Lower lobe of right lung (tissue), 2 donors: Measurements from ENCODE around the gene RYK. TPM values are rescaled to one million over a fixed set of nuclear protein-coding genes. Genes with fewer than 3 reads are reported as not detected.

Experiments
- ATAC-seq, 2 donors: fragments of 200-7000 bp; cut with Tn5 transposase; one replicate each; pipeline ENCODE4 v1.9.1; 2020 to 2022; ENCODE audit warnings: mild to moderate bottlenecking in 2 of 2, moderate library complexity in 2 of 2
- DNase-seq: peaks from one replicate; pipeline ENCODE4 v3.0.0-alpha.2; 2020
- H3K27ac ChIP-seq: fragments of 200-600 bp; one replicate; pipeline ENCODE4 v1.8.0; 2022
- H3K27me3 ChIP-seq: fragments of 200-600 bp; one replicate; pipeline ENCODE4 v1.8.0; 2022; ENCODE audit warnings: low read depth
- H3K36me3 ChIP-seq: fragments of 200-600 bp; one replicate; pipeline ENCODE4 v1.8.0; 2022; ENCODE audit warnings: mild to moderate bottlenecking
- H3K4me1 ChIP-seq: fragments of 200-600 bp; one replicate; pipeline ENCODE4 v1.8.0; 2022
- H3K4me3 ChIP-seq: fragments of 200-600 bp; one replicate; pipeline ENCODE4 v1.8.0; 2022; ENCODE audit warnings: mild to moderate bottlenecking
- H3K9me3 ChIP-seq: fragments of 200-600 bp; one replicate; pipeline ENCODE4 v1.8.0; 2022
- intact Hi-C: fragments of 100-400 bp; cut with DNase I; formaldehyde crosslinking; loops from one replicate; pipeline ENCODE4 v1.11.0; 2022
- long read RNA-seq: library from polyadenylated mRNA; unstranded; transcript quantifications from one replicate; pipeline ENCODE4 v2.0.0, GENCODE V29; 2021
- total RNA-seq: library from RNA; stranded (reverse); fragmentation: NEBNext Ultra II Directional; extraction: Animal tissue kit (Norgen Biotek cat#: 25700); gene quantifications from one replicate; pipeline ENCODE4 v1.2.1, GENCODE V29; 2021
- TF ChIP-seq, protein P1 (sequence below): fragments of 200-600 bp; IDR thresholded peaks from one replicate; pipeline ENCODE4 v1.8.0; 2022; ENCODE audit warnings: antibody characterized with exemption, mild to moderate bottlenecking
- donor health status: DM: no; HTN: yes; CAD: no; lungs with severe emphysema.

Gene RYK
- 46.3 TPM for total RNA-seq
- long read RNA-seq, transcript RYK-201 (15 exons, 2,667 nt): major isoform, 58 of 116 reads
- long read RNA-seq, transcript RYK-209 (15 exons, 2,934 nt): minor isoform, 42 of 116 reads
- long read RNA-seq, partial matches to known transcripts: 3 of 116 reads
- long read RNA-seq, other reads (novel, unspliced or antisense): 13 of 116 reads

DNA sequence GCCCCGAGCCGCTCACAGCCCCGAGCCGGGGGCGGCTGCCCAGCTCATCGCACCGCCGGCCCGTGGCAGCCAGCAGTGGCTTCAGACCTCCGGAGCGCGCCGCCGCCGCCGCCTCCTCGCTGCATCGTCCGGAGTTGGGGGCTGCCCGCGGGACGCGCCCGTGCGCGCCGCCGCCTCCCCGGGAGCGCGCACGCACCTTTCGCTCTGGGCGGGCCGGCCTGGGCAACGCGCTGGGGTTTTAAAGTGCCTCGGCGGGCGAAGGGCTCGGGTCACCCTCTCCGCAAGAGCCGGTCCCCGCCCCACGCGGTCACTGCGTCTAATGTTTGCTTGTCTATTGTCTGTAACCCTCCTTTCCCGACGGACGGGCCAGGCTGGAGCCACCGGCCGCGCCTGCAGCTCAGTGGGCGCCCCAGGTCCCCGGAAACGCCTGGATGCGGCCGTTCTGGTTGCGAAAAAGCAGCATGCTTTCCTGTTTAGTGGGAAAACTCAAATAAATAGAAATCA, at the start of gene RYK:
Gene RYK (minus strand): TSS at position 143 of the 504 bp plus-strand sequence. CDS start 205 bp downstream, outside the sequence.
- no peaks in the 10 kb centered on the region for H3K9me3 ChIP-seq
- ATAC-seq: peak; percentile 96 to 97

DNA sequence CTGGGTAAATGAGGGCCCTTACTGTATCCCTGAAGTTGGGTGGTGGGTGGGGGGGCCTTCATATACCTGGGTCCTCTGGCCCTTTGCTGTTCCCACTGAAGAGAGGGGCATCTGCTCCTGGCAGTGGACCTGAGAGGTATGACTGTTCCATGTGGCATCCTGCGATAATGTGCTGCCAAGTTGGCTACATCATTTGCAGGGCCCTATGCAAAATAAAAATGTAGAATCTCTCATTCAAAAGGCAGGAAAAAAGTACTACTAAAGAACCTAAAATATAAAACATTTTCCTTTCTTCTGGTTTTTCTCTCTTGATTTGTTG, 49.2 kb upstream of the RYK start:
- intact Hi-C loops: loop anchor here (10.0 kb wide), 1 partner anchor 85 kb away; no protein-coding TSS in a partner anchor
- no peak for DNase-seq
- no peak overlapping the region for H3K27ac ChIP-seq
- H3K4me1 ChIP-seq: no peaks in the 10 kb centered on the region
- TF ChIP-seq, protein P1, sequence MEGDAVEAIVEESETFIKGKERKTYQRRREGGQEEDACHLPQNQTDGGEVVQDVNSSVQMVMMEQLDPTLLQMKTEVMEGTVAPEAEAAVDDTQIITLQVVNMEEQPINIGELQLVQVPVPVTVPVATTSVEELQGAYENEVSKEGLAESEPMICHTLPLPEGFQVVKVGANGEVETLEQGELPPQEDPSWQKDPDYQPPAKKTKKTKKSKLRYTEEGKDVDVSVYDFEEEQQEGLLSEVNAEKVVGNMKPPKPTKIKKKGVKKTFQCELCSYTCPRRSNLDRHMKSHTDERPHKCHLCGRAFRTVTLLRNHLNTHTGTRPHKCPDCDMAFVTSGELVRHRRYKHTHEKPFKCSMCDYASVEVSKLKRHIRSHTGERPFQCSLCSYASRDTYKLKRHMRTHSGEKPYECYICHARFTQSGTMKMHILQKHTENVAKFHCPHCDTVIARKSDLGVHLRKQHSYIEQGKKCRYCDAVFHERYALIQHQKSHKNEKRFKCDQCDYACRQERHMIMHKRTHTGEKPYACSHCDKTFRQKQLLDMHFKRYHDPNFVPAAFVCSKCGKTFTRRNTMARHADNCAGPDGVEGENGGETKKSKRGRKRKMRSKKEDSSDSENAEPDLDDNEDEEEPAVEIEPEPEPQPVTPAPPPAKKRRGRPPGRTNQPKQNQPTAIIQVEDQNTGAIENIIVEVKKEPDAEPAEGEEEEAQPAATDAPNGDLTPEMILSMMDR: no peak
- ATAC-seq: no peak
- H3K36me3 ChIP-seq: no peaks in the 10 kb centered on the region
- H3K9me3 ChIP-seq: no peaks in the 10 kb centered on the region
- no peaks in the 10 kb centered on the region for H3K27me3 ChIP-seq
- H3K4me3 ChIP-seq: no peak overlapping the region

More for the DNA sequence above, at the start of gene RYK:
- DNase-seq: peak; percentile 93
- intact Hi-C loops: no loop called here
- Histone ChIP-seq H3K36me3 (no peaks in the 10 kb centered on the region), H3K4me1 (peaks cover 43% of the 10 kb centered on the region), H3K4me3 (peak within 1 kb of the TSS; percentile 82), H3K27ac (peak within 1 kb of the TSS; percentile 86), H3K27me3 (no peaks in the 10 kb centered on the region)
- TF ChIP-seq, protein P1: no peak

DNA sequence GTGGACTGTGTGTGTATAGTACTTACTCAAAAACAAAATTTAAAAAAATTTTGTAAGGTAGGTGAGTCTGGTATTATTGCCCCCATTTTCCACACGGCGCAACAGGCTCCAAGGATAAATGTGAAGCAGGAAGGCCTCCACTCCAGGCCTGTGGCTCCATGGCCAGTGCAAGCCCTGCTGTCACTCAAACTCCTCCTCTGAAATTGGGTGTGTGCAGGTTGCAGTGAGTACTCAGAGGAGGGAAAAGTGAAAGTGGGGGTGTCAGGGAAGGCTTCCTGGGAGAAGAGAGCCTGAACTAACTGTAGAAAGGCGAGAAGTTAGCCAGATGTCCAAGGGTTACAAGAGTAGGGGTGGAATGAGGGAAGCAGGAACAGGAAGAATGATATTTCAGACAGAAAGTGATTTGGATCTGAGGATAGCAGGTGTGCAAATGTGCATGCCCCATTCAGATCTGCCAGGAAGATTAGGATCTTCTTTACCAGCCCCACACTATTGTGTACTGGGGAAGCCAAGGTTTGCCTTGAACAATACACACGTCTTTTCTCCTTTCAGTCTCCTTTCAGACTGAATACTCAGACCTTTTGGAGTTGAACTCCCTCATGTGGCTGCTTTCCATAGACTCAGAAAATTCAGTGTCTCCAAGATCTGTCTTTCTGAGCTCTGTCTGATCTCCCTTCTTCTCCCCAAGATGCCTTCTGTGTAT, 48.7 kb upstream of the RYK start:
- Histone ChIP-seq H3K9me3 (no peaks in the 10 kb centered on the region), H3K27me3 (no peaks in the 10 kb centered on the region), H3K4me3 (no peak overlapping the region), H3K4me1 (no peaks in the 10 kb centered on the region), H3K36me3 (no peaks in the 10 kb centered on the region), H3K27ac (no peak overlapping the region)
- ATAC-seq: peak in 1 of 2 donors; percentile 48
- intact Hi-C loops: loop anchor here (10.0 kb wide), 1 partner anchor 85 kb away; no protein-coding TSS in a partner anchor
- DNase-seq: no peak
- TF ChIP-seq, protein P1: no peak

DNA sequence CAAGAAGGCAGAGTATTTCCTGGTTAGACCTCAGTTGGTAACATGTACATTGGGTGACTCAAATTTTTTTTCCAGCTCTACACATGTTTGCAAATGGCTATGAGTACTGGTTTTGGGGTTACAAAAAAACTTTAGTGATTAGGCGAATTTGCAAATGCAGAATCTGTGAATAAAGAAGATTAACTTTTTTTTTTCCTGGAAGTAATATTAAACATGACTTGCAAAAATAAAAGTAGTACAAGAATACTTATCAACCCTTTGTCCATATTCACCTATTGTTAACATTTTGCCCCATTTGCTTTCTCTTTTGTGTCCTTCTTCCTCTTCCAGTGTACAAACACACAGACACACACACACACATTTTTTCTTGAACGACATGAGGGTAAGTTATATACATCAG, 47.6 kb upstream of the RYK start:
- Histone ChIP-seq H3K9me3 (no peaks in the 10 kb centered on the region), H3K36me3 (no peaks in the 10 kb centered on the region), H3K27ac (no peak overlapping the region), H3K27me3 (no peaks in the 10 kb centered on the region), H3K4me1 (no peaks in the 10 kb centered on the region), H3K4me3 (no peak overlapping the region)
- TF ChIP-seq, protein P1: no peak
- DNase-seq (no peak), ATAC-seq (no peak)
- intact Hi-C loops: loop anchor here (10.0 kb wide), 1 partner anchor 83 kb away; no protein-coding TSS in a partner anchor

DNA sequence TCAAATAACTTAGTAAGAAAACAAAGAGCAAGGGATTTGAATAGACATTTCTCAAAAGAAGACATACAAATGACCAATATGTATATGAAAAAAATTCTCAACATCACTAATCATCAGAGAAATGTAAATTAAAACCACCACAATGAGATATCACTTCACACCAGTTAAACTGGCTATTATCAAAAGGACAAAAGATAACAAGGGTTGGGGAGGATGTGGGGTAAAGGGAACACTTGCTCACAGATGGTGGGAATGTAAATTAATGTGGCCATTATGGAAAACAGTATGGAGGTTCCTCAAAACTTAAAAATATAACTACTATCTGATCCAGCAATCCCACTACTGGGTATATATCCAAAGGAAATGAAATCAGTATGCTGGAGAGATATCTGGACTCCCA, 46.0 kb upstream of the RYK start:
- Histone ChIP-seq H3K27me3 (no peaks in the 10 kb centered on the region), H3K4me3 (no peak overlapping the region), H3K36me3 (no peaks in the 10 kb centered on the region), H3K27ac (no peak overlapping the region), H3K9me3 (no peaks in the 10 kb centered on the region), H3K4me1 (peaks cover 4% of the 10 kb centered on the region)
- TF ChIP-seq, protein P1: no peak
- no peak for ATAC-seq
- intact Hi-C loops: loop anchor here (10.0 kb wide), 1 partner anchor 82 kb away; no protein-coding TSS in a partner anchor
- no peak for DNase-seq
